ENCODE measurements around the gene PXYLP1.

Gene PXYLP1

GRCh38 chr3:141307351-141308059 is 75.9 kb downstream of the PXYLP1 start:
- TF ChIP-seq L3MBTL2 (conservative IDR thresholded peaks at IDR 0.05): no peak
- no peak for TF ChIP-seq LEF1 (IDR thresholded peaks at IDR 0.05; ENCODE audit: borderline replicate concordance)
- TF ChIP-seq CTBP1 (IDR thresholded peaks at IDR 0.05; ENCODE audit: borderline replicate concordance): no peak
- TF ChIP-seq FOXK2 (IDR thresholded peaks at IDR 0.05): no peak
- no peak for TF ChIP-seq FOXM1 (IDR thresholded peaks at IDR 0.05; ENCODE audit: borderline replicate concordance)
- TF ChIP-seq TARDBP (IDR thresholded peaks at IDR 0.05): no peak
- CTCF ChIA-PET: interaction anchor here (1.5 to 1.9 kb wide), 3 partner anchors 24 to 146 kb away, joined by 4 to 7 read pairs (median 6); partner anchors contain the start of gene ZBTB38
- no peak for DNase-seq (ENCODE audit: extremely low spot score)
- POLR2A ChIA-PET: no interaction called here

- peak; percentile 70 for DNase-seq (ENCODE audit: extremely low spot score)
- ChIA-PET POLR2A (interaction anchor here (0.6 to 1.1 kb wide), 3 partner anchors 75 to 279 kb away, joined by 3 read pairs; no protein-coding TSS in a partner anchor), CTCF (interaction anchor here (1.0 to 1.9 kb wide), 5 partner anchors 23 to 152 kb away, joined by 3 to 7 read pairs (median 5); partner anchors contain the start of gene ZBTB38)
- TF ChIP-seq PKNOX1 (IDR thresholded peaks at IDR 0.05): peak; percentile 36; the same call in 1 of the 2 replicates
- TF ChIP-seq L3MBTL2 (conservative IDR thresholded peaks at IDR 0.05): peak; percentile 93
- no peak for TF ChIP-seq FOXA1 (IDR thresholded peaks at IDR 0.05)
Observed at GRCh38 chr3:141308588-141309218, 77.1 kb downstream of the PXYLP1 start.

GRCh38 chr3:141311170-141311495 is 79.5 kb downstream of the PXYLP1 start:
- TF ChIP-seq ELF4 (IDR thresholded peaks at IDR 0.05): no peak
- no peak for TF ChIP-seq LEF1 (IDR thresholded peaks at IDR 0.05; ENCODE audit: borderline replicate concordance)
- TF ChIP-seq FOXK2 (IDR thresholded peaks at IDR 0.05): no peak
- no peak for TF ChIP-seq BHLHE40 (IDR thresholded peaks at IDR 0.05; ENCODE audit: borderline replicate concordance)
- TF ChIP-seq PKNOX1 (IDR thresholded peaks at IDR 0.05): no peak
- TF ChIP-seq SP1 (IDR thresholded peaks at IDR 0.05): no peak
- no peak for TF ChIP-seq SUZ12 (IDR thresholded peaks at IDR 0.05)
- no peak for TF ChIP-seq TARDBP (IDR thresholded peaks at IDR 0.05)
- no peak for TF ChIP-seq FOXA1 (IDR thresholded peaks at IDR 0.05)
- no peak for TF ChIP-seq L3MBTL2 (conservative IDR thresholded peaks at IDR 0.05)
- no peak for TF ChIP-seq HDGF (IDR thresholded peaks at IDR 0.05; ENCODE audit: borderline replicate concordance)
- TF ChIP-seq CTBP1 (IDR thresholded peaks at IDR 0.05; ENCODE audit: borderline replicate concordance): no peak
- TF ChIP-seq ZNF384 (IDR thresholded peaks at IDR 0.05): no peak
- POLR2A ChIA-PET: interaction anchor here (0.9 to 2.7 kb wide), 13 partner anchors 9 to 142 kb away, joined by 3 to 25 read pairs (median 5); no protein-coding TSS in a partner anchor

GRCh38 chr3:141311496-141312353 is 80.1 kb downstream of the PXYLP1 start:
- ChIA-PET CTCF (interaction anchor here (0.5 to 2.4 kb wide), 15 partner anchors 9 to 176 kb away, joined by 3 to 11 read pairs (median 4); no protein-coding TSS in a partner anchor), POLR2A (interaction anchor here (0.6 to 2.7 kb wide), 23 partner anchors 9 to 146 kb away, joined by 3 to 25 read pairs (median 4); no protein-coding TSS in a partner anchor)
- TF ChIP-seq BHLHE40 (IDR thresholded peaks at IDR 0.05; ENCODE audit: borderline replicate concordance) (no peak), SUZ12 (IDR thresholded peaks at IDR 0.05) (peak; percentile 77), FOXA1 (IDR thresholded peaks at IDR 0.05) (no peak), CTBP1 (IDR thresholded peaks at IDR 0.05; ENCODE audit: borderline replicate concordance) (no peak), PKNOX1 (IDR thresholded peaks at IDR 0.05) (no peak), L3MBTL2 (conservative IDR thresholded peaks at IDR 0.05) (peak; percentile 81), ELF4 (IDR thresholded peaks at IDR 0.05) (peak; percentile 97), NFRKB (IDR thresholded peaks at IDR 0.05) (no peak)
- peak; percentile 96 for DNase-seq (ENCODE audit: extremely low spot score)

More at GRCh38 chr3:141311170-141311495, 79.5 kb downstream of the PXYLP1 start:
- DNase-seq (ENCODE audit: extremely low spot score): no peak
- CTCF ChIA-PET: interaction anchor here (0.5 to 2.4 kb wide), 12 partner anchors 8 to 148 kb away, joined by 3 to 11 read pairs (median 4); no protein-coding TSS in a partner anchor

GRCh38 chr3:141312354-141313092 is 80.9 kb downstream of the PXYLP1 start:
- no peak for DNase-seq (ENCODE audit: extremely low spot score)
- ChIA-PET POLR2A (interaction anchor here (1.0 to 2.7 kb wide), 10 partner anchors 8 to 141 kb away, joined by 3 to 25 read pairs (median 6); no protein-coding TSS in a partner anchor), CTCF (interaction anchor here (1.0 to 2.4 kb wide), 6 partner anchors 19 to 175 kb away, joined by 3 to 11 read pairs (median 8); no protein-coding TSS in a partner anchor)
- TF ChIP-seq FOXM1 (IDR thresholded peaks at IDR 0.05; ENCODE audit: borderline replicate concordance): no peak
- no peak for TF ChIP-seq FOXA1 (IDR thresholded peaks at IDR 0.05)
- no peak for TF ChIP-seq ARNT (IDR thresholded peaks at IDR 0.05)
- no peak for TF ChIP-seq NFRKB (IDR thresholded peaks at IDR 0.05)
- TF ChIP-seq ZNF384 (IDR thresholded peaks at IDR 0.05): no peak
- TF ChIP-seq BHLHE40 (IDR thresholded peaks at IDR 0.05; ENCODE audit: borderline replicate concordance): no peak
- no peak for TF ChIP-seq TARDBP (IDR thresholded peaks at IDR 0.05)
- no peak for TF ChIP-seq PKNOX1 (IDR thresholded peaks at IDR 0.05)
- no peak for TF ChIP-seq L3MBTL2 (conservative IDR thresholded peaks at IDR 0.05)
- TF ChIP-seq ELF4 (IDR thresholded peaks at IDR 0.05): no peak
- TF ChIP-seq FOXK2 (IDR thresholded peaks at IDR 0.05): no peak
- no peak for TF ChIP-seq SP1 (IDR thresholded peaks at IDR 0.05)
- no peak for TF ChIP-seq HDGF (IDR thresholded peaks at IDR 0.05; ENCODE audit: borderline replicate concordance)
- TF ChIP-seq CTBP1 (IDR thresholded peaks at IDR 0.05; ENCODE audit: borderline replicate concordance): no peak
- TF ChIP-seq LEF1 (IDR thresholded peaks at IDR 0.05; ENCODE audit: borderline replicate concordance): no peak
- TF ChIP-seq SUZ12 (IDR thresholded peaks at IDR 0.05): no peak

Measured in HEK293T (cell line).